ENCODE measurements around the gene PUM2.

PUM2 gene

GRCh38 chr2:20203521-20204225, 147.0 kb downstream of the PUM2 start:
- peaks cover 40% of the 10 kb centered on the region for H3K36me3 ChIP-seq (ENCODE audit: insufficient read depth, insufficient read length, low read length)

GRCh38 chr2:20203072-20203471, 147.6 kb downstream of the PUM2 start:
- DNase-seq (ENCODE audit: low read depth, low spot score), result no peak
- H3K9me3 ChIP-seq (ENCODE audit: insufficient read depth, low read length), result peaks cover 12% of the 10 kb centered on the region; the same call in 1 of the 2 replicates
- H3K9ac ChIP-seq (ENCODE audit: insufficient read length, low read depth), result no peak overlapping the region
- peaks cover 40% of the 10 kb centered on the region for H3K36me3 ChIP-seq (ENCODE audit: insufficient read depth, insufficient read length, low read length)
- no peaks in the 10 kb centered on the region for H3K27me3 ChIP-seq (ENCODE audit: insufficient read depth, insufficient read length)
- peaks cover 10% of the 10 kb centered on the region for H3K4me1 ChIP-seq (ENCODE audit: insufficient read depth, insufficient read length)
- no peak for TF ChIP-seq YY1 (IDR thresholded peaks at IDR 0.05; ENCODE audit: insufficient read depth, insufficient read length)
- no peak for TF ChIP-seq ZNF274 (IDR thresholded peaks at IDR 0.05; ENCODE audit: low read depth, low read length)
- TF ChIP-seq SUZ12 (IDR thresholded peaks at IDR 0.05; ENCODE audit: extremely low read depth, insufficient read depth, insufficient read length), result no peak
- H3K4me3 ChIP-seq (ENCODE audit: insufficient read length, low read depth), result no peak overlapping the region

More at GRCh38 chr2:20203521-20204225, 147.0 kb downstream of the PUM2 start:
- DNase-seq (ENCODE audit: low read depth, low spot score), result no peak
- TF ChIP-seq ZNF274 (IDR thresholded peaks at IDR 0.05; ENCODE audit: low read depth, low read length) (no peak), SUZ12 (IDR thresholded peaks at IDR 0.05; ENCODE audit: extremely low read depth, insufficient read depth, insufficient read length) (no peak), YY1 (IDR thresholded peaks at IDR 0.05; ENCODE audit: insufficient read depth, insufficient read length) (no peak)
- H3K4me3 ChIP-seq (ENCODE audit: insufficient read length, low read depth), result no peak overlapping the region
- H3K9me3 ChIP-seq (ENCODE audit: insufficient read depth, low read length), result peaks cover 12% of the 10 kb centered on the region; the same call in 1 of the 2 replicates
- peaks cover 13% of the 10 kb centered on the region for H3K4me1 ChIP-seq (ENCODE audit: insufficient read depth, insufficient read length)
- H3K27me3 ChIP-seq (ENCODE audit: insufficient read depth, insufficient read length), result no peaks in the 10 kb centered on the region
- no peak overlapping the region for H3K9ac ChIP-seq (ENCODE audit: insufficient read length, low read depth)

- Histone ChIP-seq H3K4me3 (ENCODE audit: insufficient read length, low read depth) (no peak overlapping the region), H3K4me1 (ENCODE audit: insufficient read depth, insufficient read length) (peaks cover 6% of the 10 kb centered on the region), H3K9me3 (ENCODE audit: insufficient read depth, low read length) (peaks cover 12% of the 10 kb centered on the region; the same call in 1 of the 2 replicates), H3K27me3 (ENCODE audit: insufficient read depth, insufficient read length) (no peaks in the 10 kb centered on the region), H3K36me3 (ENCODE audit: insufficient read depth, insufficient read length, low read length) (peaks cover 40% of the 10 kb centered on the region), H3K9ac (ENCODE audit: insufficient read length, low read depth) (no peak overlapping the region)
- TF ChIP-seq YY1 (IDR thresholded peaks at IDR 0.05; ENCODE audit: insufficient read depth, insufficient read length) (no peak), SUZ12 (IDR thresholded peaks at IDR 0.05; ENCODE audit: extremely low read depth, insufficient read depth, insufficient read length) (no peak), ZNF274 (IDR thresholded peaks at IDR 0.05; ENCODE audit: low read depth, low read length) (no peak)
- no peak for DNase-seq (ENCODE audit: low read depth, low spot score)
These were observed 149.0 kb downstream of the PUM2 start for GRCh38 chr2:20201671-20202070.

- no peak for DNase-seq (ENCODE audit: low read depth, low spot score)
- Histone ChIP-seq H3K4me1 (ENCODE audit: insufficient read depth, insufficient read length) (peaks cover 8% of the 10 kb centered on the region), H3K9ac (ENCODE audit: insufficient read length, low read depth) (no peak overlapping the region), H3K27me3 (ENCODE audit: insufficient read depth, insufficient read length) (no peaks in the 10 kb centered on the region), H3K4me3 (ENCODE audit: insufficient read length, low read depth) (no peak overlapping the region), H3K9me3 (ENCODE audit: insufficient read depth, low read length) (peaks cover 12% of the 10 kb centered on the region; the same call in 1 of the 2 replicates), H3K36me3 (ENCODE audit: insufficient read depth, insufficient read length, low read length) (peaks cover 40% of the 10 kb centered on the region)
- TF ChIP-seq SUZ12 (IDR thresholded peaks at IDR 0.05; ENCODE audit: extremely low read depth, insufficient read depth, insufficient read length), result no peak
- TF ChIP-seq YY1 (IDR thresholded peaks at IDR 0.05; ENCODE audit: insufficient read depth, insufficient read length), result no peak
- no peak for TF ChIP-seq ZNF274 (IDR thresholded peaks at IDR 0.05; ENCODE audit: low read depth, low read length)
These were observed 149.7 kb downstream of the PUM2 start for GRCh38 chr2:20200697-20201555.

- Histone ChIP-seq H3K27me3 (ENCODE audit: insufficient read depth, insufficient read length) (no peaks in the 10 kb centered on the region), H3K9ac (ENCODE audit: insufficient read length, low read depth) (no peak overlapping the region), H3K4me1 (ENCODE audit: insufficient read depth, insufficient read length) (peaks cover 8% of the 10 kb centered on the region), H3K36me3 (ENCODE audit: insufficient read depth, insufficient read length, low read length) (peaks cover 34% of the 10 kb centered on the region), H3K9me3 (ENCODE audit: insufficient read depth, low read length) (peaks cover 12% of the 10 kb centered on the region; the same call in 1 of the 2 replicates), H3K4me3 (ENCODE audit: insufficient read length, low read depth) (no peak overlapping the region)
- DNase-seq (ENCODE audit: low read depth, low spot score), result no peak
- TF ChIP-seq SUZ12 (IDR thresholded peaks at IDR 0.05; ENCODE audit: extremely low read depth, insufficient read depth, insufficient read length) (no peak), YY1 (IDR thresholded peaks at IDR 0.05; ENCODE audit: insufficient read depth, insufficient read length) (no peak), ZNF274 (IDR thresholded peaks at IDR 0.05; ENCODE audit: low read depth, low read length) (no peak)
These were observed 150.9 kb downstream of the PUM2 start for GRCh38 chr2:20199633-20200270.

GRCh38 chr2:20198796-20199632, 151.6 kb downstream of the PUM2 start:
- no peak overlapping the region for H3K9ac ChIP-seq (ENCODE audit: insufficient read length, low read depth)
- TF ChIP-seq ZNF274 (IDR thresholded peaks at IDR 0.05; ENCODE audit: low read depth, low read length), result no peak
- TF ChIP-seq YY1 (IDR thresholded peaks at IDR 0.05; ENCODE audit: insufficient read depth, insufficient read length), result no peak
- TF ChIP-seq SUZ12 (IDR thresholded peaks at IDR 0.05; ENCODE audit: extremely low read depth, insufficient read depth, insufficient read length), result no peak
- H3K9me3 ChIP-seq (ENCODE audit: insufficient read depth, low read length), result peaks cover 12% of the 10 kb centered on the region; the same call in 1 of the 2 replicates
- no peak overlapping the region for H3K4me3 ChIP-seq (ENCODE audit: insufficient read length, low read depth)
- no peaks in the 10 kb centered on the region for H3K27me3 ChIP-seq (ENCODE audit: insufficient read depth, insufficient read length)
- peaks cover 10% of the 10 kb centered on the region for H3K4me1 ChIP-seq (ENCODE audit: insufficient read depth, insufficient read length)
- H3K36me3 ChIP-seq (ENCODE audit: insufficient read depth, insufficient read length, low read length), result peaks cover 31% of the 10 kb centered on the region
- DNase-seq (ENCODE audit: low read depth, low spot score), result no peak
